OCI-LY7 (cell line): Measurements from ENCODE around the gene ARFGEF3. TPM values are rescaled to one million over a fixed set of nuclear protein-coding genes. Genes with fewer than 3 reads are reported as not detected.
A peak's percentile ranks its signal among the peaks of the same experiment; 100 is the strongest.

Experiments used
- BruUV-seq: library from RNA; stranded (reverse); fragments of 400-500 nt; replicated peaks from 2 replicates; lab custom pipeline; 2021; lab: Mats Ljungman, UMichigan
- CTCF ChIA-PET: fragments of 300-600 bp; sonication (Branson Sonifier 250); formaldehyde crosslinking; loops from one replicate; lab custom pipeline; 2022; ENCODE audit warnings: antibody characterized with exemption; ENCODE audit not compliant: unreplicated experiment; lab: Charles Lee
- POLR2A ChIA-PET: fragments of 300-600 bp; sonication (Branson Sonifier 250); formaldehyde crosslinking; loops from one replicate; lab custom pipeline; 2022; ENCODE audit warnings: antibody characterized with exemption; lab: Charles Lee
- DNase-seq: peaks from one replicate; pipeline ENCODE4 v3.0.0-alpha.2; 2015; ENCODE audit warnings: low spot score
- H2AFZ ChIP-seq: fragments of 200-600 bp; sonication (generic), shearing (Covaris generic); 2 replicates; pipeline ENCODE4 v1.6.1; 2014; ENCODE audit warnings: mild to moderate bottlenecking, antibody characterized with exemption, low read length, moderate library complexity
- H3K27ac ChIP-seq: fragments of 200-600 bp; sonication (generic); 2 replicates; pipeline ENCODE4 v1.5.1; 2014; ENCODE audit warnings: mixed run types, low read depth, mild to moderate bottlenecking, moderate library complexity, low read length, inconsistent platforms; ENCODE audit not compliant: poor library complexity, severe bottlenecking
- H3K36me3 ChIP-seq: fragments of 200-600 bp; sonication (generic); 2 replicates; pipeline ENCODE4 v1.6.1; 2014; ENCODE audit warnings: mild to moderate bottlenecking, antibody characterized with exemption, low read length, moderate library complexity, mixed read lengths; ENCODE audit not compliant: insufficient read depth
- H3K4me1 ChIP-seq: fragments of 200-600 bp; sonication (generic); 2 replicates; pipeline ENCODE4 v1.5.1; 2014; ENCODE audit warnings: mild to moderate bottlenecking, low read length; ENCODE audit not compliant: insufficient read depth, poor library complexity, severe bottlenecking
- H3K4me2 ChIP-seq: fragments of 200-600 bp; sonication (generic); 2 replicates; pipeline ENCODE4 v1.6.1; 2014; ENCODE audit warnings: mild to moderate bottlenecking, low read length
- H3K4me3 ChIP-seq: fragments of 200-600 bp; sonication (generic); 2 replicates; pipeline ENCODE4 v1.5.1; 2014; ENCODE audit warnings: mild to moderate bottlenecking, low read depth, low read length; ENCODE audit not compliant: poor library complexity, severe bottlenecking
- H3K79me2 ChIP-seq: fragments of 200-600 bp; sonication (generic); 2 replicates; pipeline ENCODE4 v1.6.1; 2016; ENCODE audit warnings: low read depth, mild to moderate bottlenecking, low read length, moderate library complexity, mixed read lengths; ENCODE audit not compliant: insufficient read depth
- H3K9me2 ChIP-seq: fragments of 200-600 bp; sonication (generic); 2 replicates; pipeline ENCODE4 v1.6.1; 2016; ENCODE audit warnings: mild to moderate bottlenecking, low read length, mixed read lengths; ENCODE audit not compliant: insufficient read depth
- H3K9me3 ChIP-seq: fragments of 200-600 bp; sonication (generic); 2 replicates; pipeline ENCODE4 v1.6.1; 2014; ENCODE audit warnings: mild to moderate bottlenecking, mixed run types, low read length, mixed read lengths
- H4K20me1 ChIP-seq: fragments of 200-600 bp; sonication (generic); 2 replicates; pipeline ENCODE4 v1.6.1; 2014; ENCODE audit warnings: mild to moderate bottlenecking, antibody characterized with exemption, low read length, moderate library complexity, mixed read lengths; ENCODE audit not compliant: insufficient read depth
- CTCF ChIP-seq: fragments of 200-600 bp; sonication (generic); conservative IDR thresholded peaks from 2 replicates; pipeline ENCODE4 v1.5.1; 2014; ENCODE audit warnings: mild to moderate bottlenecking, antibody characterized with exemption, low read length, moderate library complexity, mixed read lengths
- EZH2phosphoT487 ChIP-seq: fragments of 200-600 bp; sonication (generic); IDR thresholded peaks from 2 replicates; pipeline ENCODE4 v1.6.1; 2018; ENCODE audit warnings: low read depth, borderline replicate concordance, mild to moderate bottlenecking, mixed run types, antibody characterized with exemption, low read length, moderate library complexity, mixed read lengths
- intact Hi-C: fragments of 100-400 bp; cut with micrococcal nuclease; formaldehyde crosslinking; loops from one replicate; pipeline ENCODE4 v1.10.0; 2022; ENCODE audit not compliant: unreplicated experiment
- total RNA-seq, 2 experiments: library from RNA; depleted of rRNA in 1 of 2; stranded (reverse); fragments of >200 nt in 1 of 2; shearing (Covaris generic) in 1 of 2; gene quantifications; 2 replicates each; pipeline ENCODE4 v1.2.3, GENCODE V29; 2014 to 2022

The ARFGEF3 gene
- total RNA-seq, 2 experiments from 2014 or later, result not detected

DNA sequence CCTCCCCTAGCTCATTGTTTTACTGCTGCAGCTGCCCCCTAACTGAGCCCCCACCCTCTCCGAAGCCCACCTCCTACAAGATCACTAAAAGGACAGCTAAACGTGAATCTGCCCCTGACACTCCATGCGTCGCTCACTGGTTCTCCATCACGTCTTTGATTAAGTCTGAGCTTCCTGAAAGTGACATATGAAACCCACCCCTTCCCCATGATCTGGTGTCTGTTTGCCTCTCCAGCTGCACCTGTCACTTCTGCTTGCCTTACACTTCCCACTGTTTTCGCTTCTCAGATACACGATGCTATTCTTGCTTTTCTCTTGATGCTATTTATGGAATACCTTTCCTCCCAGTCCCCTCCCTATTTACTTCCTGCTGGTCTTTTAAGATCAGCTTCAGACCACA, 46.5 kb upstream of the ARFGEF3 start:
- Histone ChIP-seq H2AFZ (peak overlapping the region; percentile 33; the same call in 1 of the 2 replicates), H3K9me2 (no peaks in the 10 kb centered on the region), H3K36me3 (no peaks in the 10 kb centered on the region), H3K4me1 (peaks cover 12% of the 10 kb centered on the region), H3K4me3 (no peak overlapping the region), H4K20me1 (no peaks in the 10 kb centered on the region), H3K4me2 (peak overlapping the region; percentile 38), H3K9me3 (no peaks in the 10 kb centered on the region), H3K79me2 (no peaks in the 10 kb centered on the region), H3K27ac (no peak overlapping the region)
- peak; percentile 35 for DNase-seq
- no TSS peak for BruUV-seq
- POLR2A ChIA-PET, result interaction anchor here (0.6 to 1.6 kb wide), 7 partner anchors 28 to 1363 kb away, joined by 3 to 6 read pairs (median 3); no protein-coding TSS in a partner anchor
- intact Hi-C loops, result loop anchor here (5.0 kb wide), 2 partner anchors 312 to 652 kb away; no protein-coding TSS in a partner anchor
- CTCF ChIA-PET, result interaction anchor here (0.6 to 1.9 kb wide), 6 partner anchors 10 to 406 kb away, joined by 3 to 16 read pairs (median 4); no protein-coding TSS in a partner anchor
- TF ChIP-seq CTCF (no peak), EZH2phosphoT487 (no peak)

GRCh38 chr6:138115877-138116660, 45.7 kb upstream of the ARFGEF3 start:
- H3K4me1 ChIP-seq, result peaks cover 12% of the 10 kb centered on the region
- ChIA-PET POLR2A (interaction anchor here (0.5 to 1.8 kb wide), 10 partner anchors 9 to 390 kb away, joined by 3 to 5 read pairs (median 3); no protein-coding TSS in a partner anchor), CTCF (interaction anchor here (0.6 to 1.9 kb wide), 4 partner anchors 171 to 786 kb away, joined by 3 to 6 read pairs (median 4); partner anchors contain the start of gene HEBP2)
- H3K9me3 ChIP-seq, result no peaks in the 10 kb centered on the region
- H3K4me3 ChIP-seq, result no peak overlapping the region
- BruUV-seq, result no TSS peak
- no peaks in the 10 kb centered on the region for H3K36me3 ChIP-seq
- peak; percentile 72 for DNase-seq
- TF ChIP-seq CTCF, result peak; percentile 88
- TF ChIP-seq EZH2phosphoT487, result no peak
- H3K9me2 ChIP-seq, result no peaks in the 10 kb centered on the region
- peak overlapping the region; percentile 38 for H3K4me2 ChIP-seq
- intact Hi-C loops, result loop anchor here (1.0 to 5.0 kb wide), 6 partner anchors 171 to 651 kb away; partner anchors contain the start of gene HEBP2
- no peaks in the 10 kb centered on the region for H4K20me1 ChIP-seq
- no peaks in the 10 kb centered on the region for H3K79me2 ChIP-seq
- no peak overlapping the region for H3K27ac ChIP-seq
- H2AFZ ChIP-seq, result peak overlapping the region; percentile 33; the same call in 1 of the 2 replicates
